GM23338 (cell line): ENCODE data around the gene TANC2. TPM values are rescaled to one million over a fixed set of nuclear protein-coding genes. Genes with fewer than 3 reads are reported as not detected.

Experiments used
- ATAC-seq: fragments of 200-7000 bp; cut with Tn5 transposase; 3 replicates; pipeline ENCODE4 v1.9.1; 2020
- DNase-seq: peaks from one replicate; pipeline ENCODE4 v3.0.0-alpha.2; 2015; ENCODE audit warnings: low spot score
- H2AFZ ChIP-seq: fragments of 200-600 bp; sonication (generic); 2 replicates; pipeline ENCODE4 v1.8.0; 2016; ENCODE audit warnings: antibody characterized with exemption, mild to moderate bottlenecking, moderate library complexity
- H3F3A ChIP-seq: fragments of 200-600 bp; sonication (generic); replicated peaks from 2 replicates; pipeline ENCODE4 v1.8.0; 2017; ENCODE audit warnings: antibody characterized with exemption, mixed run types, low read depth
- H3K27ac ChIP-seq: fragments of 200-600 bp; sonication (generic); 2 replicates; pipeline ENCODE4 v1.6.1; 2016; ENCODE audit warnings: low read depth
- H3K27me3 ChIP-seq: fragments of 200-600 bp; sonication (generic); 2 replicates; pipeline ENCODE4 v1.8.0; 2016; ENCODE audit warnings: mild to moderate bottlenecking, mixed run types, moderate library complexity; ENCODE audit not compliant: insufficient read depth
- H3K36me3 ChIP-seq: fragments of 200-600 bp; sonication (generic); 2 replicates; pipeline ENCODE4 v1.8.0; 2016; ENCODE audit warnings: mild to moderate bottlenecking; ENCODE audit not compliant: insufficient read depth
- H3K4me1 ChIP-seq: fragments of 200-600 bp; sonication (generic); 2 replicates; pipeline ENCODE4 v1.8.0; 2016; ENCODE audit warnings: mild to moderate bottlenecking, moderate library complexity; ENCODE audit not compliant: insufficient read depth
- H3K4me2 ChIP-seq: fragments of 200-600 bp; sonication (generic); 2 replicates; pipeline ENCODE4 v1.7.1; 2017; ENCODE audit warnings: mixed run types
- H3K4me3 ChIP-seq: fragments of 200-600 bp; sonication (generic); 2 replicates; pipeline ENCODE4 v1.6.1; 2016; ENCODE audit warnings: mixed run types
- H3K79me2 ChIP-seq: fragments of 200-600 bp; sonication (generic); replicated peaks from 2 replicates; pipeline ENCODE4 v1.8.0; 2017; ENCODE audit warnings: mild to moderate bottlenecking; ENCODE audit not compliant: insufficient read depth
- H3K9me2 ChIP-seq: fragments of 200-600 bp; sonication (generic); 2 replicates; pipeline ENCODE4 v1.8.0; 2017; ENCODE audit not compliant: insufficient read depth
- H4K20me1 ChIP-seq: fragments of 200-600 bp; sonication (generic); replicated peaks from 2 replicates; pipeline ENCODE4 v1.8.0; 2017; ENCODE audit warnings: mild to moderate bottlenecking; ENCODE audit not compliant: insufficient read depth
- H3K27ac Mint-ChIP-seq: 2 replicates; pipeline ENCODE4 v1.8.0; 2020; ENCODE audit warnings: inconsistent platforms, mild to moderate bottlenecking, moderate library complexity, mixed read lengths
- H3K27me3 Mint-ChIP-seq: 3 replicates; pipeline ENCODE4 v1.8.0; 2022; ENCODE audit warnings: low read depth, mild to moderate bottlenecking, moderate library complexity, mixed read lengths, inconsistent platforms; ENCODE audit not compliant: insufficient read depth, poor library complexity
- H3K36me3 Mint-ChIP-seq: 3 replicates; pipeline ENCODE4 v1.8.0; 2021; ENCODE audit warnings: low read depth, mild to moderate bottlenecking, inconsistent platforms, moderate library complexity, mixed read lengths
- H3K4me1 Mint-ChIP-seq: 3 replicates; pipeline ENCODE4 v1.8.0; 2020; ENCODE audit warnings: mild to moderate bottlenecking, inconsistent platforms, mixed read lengths
- H3K4me3 Mint-ChIP-seq: 3 replicates; pipeline ENCODE4 v1.8.0; 2021; ENCODE audit warnings: moderate library complexity, mild to moderate bottlenecking, inconsistent platforms, mixed read lengths
- H3K9me3 Mint-ChIP-seq: 3 replicates; pipeline ENCODE4 v1.8.0; 2020; ENCODE audit warnings: moderate library complexity, mild to moderate bottlenecking, inconsistent platforms, mixed read lengths
- CREB1 ChIP-seq: fragments of 250-450 bp; sonication (Bioruptor Pico); IDR thresholded peaks from 2 replicates; pipeline ENCODE4 v1.5.0; 2020; ENCODE audit warnings: low read depth, mild to moderate bottlenecking, moderate library complexity
- CTCF ChIP-seq, 2 experiments: fragments of 200-600 bp in 1 of 2; sonication (generic) in 1 of 2; conservative IDR thresholded peaks; 2 replicates each; pipeline versions ENCODE4 v1.5.1 to v1.6.1; 2016 to 2017; ENCODE audit warnings: antibody characterized with exemption in 2 of 2, low read depth in 2 of 2, mild to moderate bottlenecking in 2 of 2, moderate library complexity in 1 of 2
- ETS1 ChIP-seq: IDR thresholded peaks from 2 replicates; pipeline ENCODE4 v1.6.1; 2016; ENCODE audit warnings: antibody characterized with exemption
- JUNB ChIP-seq: IDR thresholded peaks from one replicate; pipeline ENCODE4 v1.6.1; 2016; ENCODE audit warnings: antibody characterized with exemption; ENCODE audit not compliant: unreplicated experiment
- POLR2AphosphoS5 ChIP-seq: IDR thresholded peaks from 2 replicates; pipeline ENCODE4 v1.6.1; 2016; ENCODE audit warnings: antibody characterized with exemption, low read depth
- ZNF331 ChIP-seq: fragments of 250-450 bp; sonication (Bioruptor Pico); IDR thresholded peaks from 2 replicates; pipeline ENCODE4 v1.5.0; 2020; ENCODE audit warnings: low read depth, mild to moderate bottlenecking, moderate library complexity
- ZNF462 ChIP-seq: fragments of 250-450 bp; sonication (Bioruptor Pico); IDR thresholded peaks from 2 replicates; pipeline ENCODE4 v1.5.0; 2020; ENCODE audit warnings: mild to moderate bottlenecking, moderate library complexity
- polyA plus RNA-seq: library from polyadenylated mRNA; unstranded; fragments of >200 nt; fragmentation: Nextera tagmentation; extraction: Ambion mirVana; gene quantifications from 2 replicates; pipeline ENCODE4 v1.2.1, GENCODE V29; 2016
- total RNA-seq: library from RNA; depleted of rRNA; stranded (reverse); fragments of >200 nt; shearing (Covaris generic); gene quantifications from 2 replicates; pipeline ENCODE4 v1.2.3, GENCODE V29; 2014

The TANC2 gene
- total and polyA plus RNA-seq, 2 experiments from 2014 or later, result 1.7 to 5.9 TPM

GRCh38 chr17:62970610-62971009 is 4.6 kb downstream of the TANC2 start (continued):
- no peak for TF ChIP-seq ZNF462 (CRISPR knock-in tag)
- TF ChIP-seq JUNB, result no peak

DNA sequence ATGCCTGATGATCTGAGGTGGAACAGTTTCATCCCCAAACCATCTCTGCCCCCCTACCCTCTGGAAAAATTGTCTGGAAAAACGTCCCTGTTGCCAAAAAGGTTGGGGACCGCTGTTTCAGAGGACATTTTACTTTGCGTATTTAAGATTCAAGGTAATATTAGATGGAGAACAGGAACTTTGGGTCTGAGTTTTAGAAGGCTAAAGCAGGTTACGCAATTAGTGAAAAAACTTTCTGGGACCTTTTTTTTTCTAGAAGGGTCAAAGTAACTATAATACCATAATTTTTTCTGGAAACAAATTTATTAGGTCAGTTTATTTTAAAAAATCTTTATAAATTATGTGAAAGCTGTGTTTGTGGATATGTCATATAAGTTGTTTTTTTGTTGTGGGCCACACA is 5.8 kb downstream of the TANC2 start:
- Mint-ChIP-seq H3K4me3 (no peak overlapping the region), H3K27me3 (peaks cover 11% of the 10 kb centered on the region), H3K27ac (no peak overlapping the region), H3K4me1 (peaks cover 20% of the 10 kb centered on the region), H3K36me3 (peaks cover 15% of the 10 kb centered on the region; the same call in 2 of the 3 replicates), H3K9me3 (peaks cover 23% of the 10 kb centered on the region; the same call in 2 of the 3 replicates)
- Histone ChIP-seq H3K9me2 (no peaks in the 10 kb centered on the region), H3K27ac (no peak overlapping the region), H3K27me3 (peaks cover 14% of the 10 kb centered on the region), H3K79me2 (peaks cover 6% of the 10 kb centered on the region), H3K4me2 (no peak overlapping the region), H3K4me1 (peaks cover 14% of the 10 kb centered on the region), H2AFZ (no peak overlapping the region), H4K20me1 (no peaks in the 10 kb centered on the region), H3K36me3 (no peaks in the 10 kb centered on the region), H3F3A (no peaks in the 10 kb centered on the region), H3K4me3 (no peak overlapping the region)
- no peak for DNase-seq
- no peak for ATAC-seq
- no peak for TF ChIP-seq ZNF331 (CRISPR knock-in tag)
- TF ChIP-seq CTCF (conservative IDR thresholded peaks at IDR 0.05; ENCODE audit: low read depth in 2 of 2), result no peak
- no peak for TF ChIP-seq POLR2AphosphoS5
- no peak for TF ChIP-seq JUNB
- no peak for TF ChIP-seq CREB1 (CRISPR knock-in tag)
- no peak for TF ChIP-seq ETS1
- no peak for TF ChIP-seq ZNF462 (CRISPR knock-in tag)
